SK-N-MC (cell line): Measurements from ENCODE around the gene ZNF835.

Experiments used
- DNase-seq: peaks from one replicate; pipeline ENCODE4 v3.0.0-alpha.2; 2011; ENCODE audit warnings: low read depth, low spot score
- H3K27ac ChIP-seq: fragments of 200-600 bp; sonication (generic); 2 replicates; pipeline ENCODE4 v1.5.1; 2016; ENCODE audit warnings: mixed run types
- H3K36me3 ChIP-seq: fragments of 200-600 bp; sonication (generic); 2 replicates; pipeline ENCODE4 v1.6.1; 2017; ENCODE audit warnings: antibody characterized with exemption, low read length, mixed read lengths; ENCODE audit not compliant: insufficient read depth
- H3K4me3 ChIP-seq: fragments of 200-600 bp; sonication (generic); 2 replicates; pipeline ENCODE4 v1.5.1; 2016
- H3K9ac ChIP-seq: fragments of 200-600 bp; sonication (generic); 2 replicates; pipeline ENCODE4 v1.8.0; 2017; ENCODE audit warnings: mixed run types, mixed read lengths; ENCODE audit not compliant: insufficient read length
- H3K9me3 ChIP-seq: fragments of 200-600 bp; sonication (generic); 2 replicates; pipeline ENCODE4 v1.6.1; 2017; ENCODE audit warnings: low read depth, mild to moderate bottlenecking, antibody characterized with exemption, low read length, moderate library complexity, mixed read lengths
- EZH2 ChIP-seq: fragments of 200-600 bp; sonication (generic); IDR thresholded peaks from one replicate; pipeline ENCODE4 v1.6.1; 2017; ENCODE audit warnings: antibody characterized with exemption
- FOXP2 ChIP-seq: optimal IDR thresholded peaks from 2 replicates; pipeline ENCODE3; 2011; ENCODE audit warnings: mild to moderate bottlenecking, moderate library complexity; ENCODE audit not compliant: insufficient read depth; ENCODE audit errors: extremely low read length, control extremely low read depth
- POLR2AphosphoS5 ChIP-seq: IDR thresholded peaks from 2 replicates; pipeline ENCODE4 v1.6.1; 2012; ENCODE audit warnings: mild to moderate bottlenecking, low read depth, low read length, borderline replicate concordance

ZNF835 gene

DNA sequence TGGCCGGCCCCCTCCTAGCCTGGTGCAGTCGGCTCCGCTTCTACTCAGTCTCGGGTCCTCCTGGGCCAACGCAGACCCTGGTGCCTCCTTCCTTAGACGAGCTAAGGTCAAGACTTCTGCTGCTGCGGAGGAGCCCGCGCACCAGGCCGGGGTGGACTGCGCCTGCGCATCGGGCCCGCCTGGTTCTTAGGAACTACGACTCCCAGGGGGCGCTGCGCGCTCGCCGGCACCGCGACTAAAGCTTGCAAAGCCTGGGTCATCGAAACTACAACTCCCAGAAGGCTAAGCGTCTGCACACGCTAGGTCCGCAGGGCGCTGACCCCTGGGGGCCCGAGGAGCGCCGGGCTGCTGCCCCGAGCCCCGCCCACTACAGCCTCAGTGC, at the start of gene ZNF835:
Gene ZNF835 (minus strand): TSS at position 145 of the 382 bp plus-strand sequence. CDS start 6,559 bp downstream, outside the sequence.
- H3K36me3 ChIP-seq = no peaks in the 10 kb centered on the region
- TF ChIP-seq EZH2 = no peak
- no peak for TF ChIP-seq FOXP2
- no peak for TF ChIP-seq POLR2AphosphoS5
- DNase-seq = no peak
- no peak within 1 kb of the TSS for H3K4me3 ChIP-seq
- H3K27ac ChIP-seq = no peak within 1 kb of the TSS
- no peaks in the 10 kb centered on the region for H3K9me3 ChIP-seq
- H3K9ac ChIP-seq = no peak within 1 kb of the TSS

DNA sequence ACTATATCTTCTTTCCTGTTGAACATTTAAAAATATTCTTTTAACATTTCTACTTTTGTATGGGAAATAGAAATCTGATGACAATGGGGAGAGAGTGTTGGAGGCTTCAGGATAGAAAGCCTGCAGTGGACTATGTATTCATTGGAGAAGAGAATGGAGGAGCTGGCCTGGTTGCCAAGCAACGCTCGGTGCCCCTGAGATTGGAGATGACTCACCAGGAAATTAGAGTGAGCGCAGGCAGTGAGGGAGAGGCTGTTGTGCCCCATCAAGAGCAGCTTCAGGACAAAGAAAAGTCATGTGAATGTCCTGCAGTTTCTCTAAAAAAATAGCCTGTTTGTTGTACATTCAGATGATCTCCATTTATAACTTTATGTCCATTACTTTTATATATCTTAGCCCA, 48.7 kb upstream of the ZNF835 start:
- TF ChIP-seq POLR2AphosphoS5 (no peak), FOXP2 (no peak), EZH2 (no peak)
- H3K9me3 ChIP-seq = no peaks in the 10 kb centered on the region
- DNase-seq = no peak

DNA sequence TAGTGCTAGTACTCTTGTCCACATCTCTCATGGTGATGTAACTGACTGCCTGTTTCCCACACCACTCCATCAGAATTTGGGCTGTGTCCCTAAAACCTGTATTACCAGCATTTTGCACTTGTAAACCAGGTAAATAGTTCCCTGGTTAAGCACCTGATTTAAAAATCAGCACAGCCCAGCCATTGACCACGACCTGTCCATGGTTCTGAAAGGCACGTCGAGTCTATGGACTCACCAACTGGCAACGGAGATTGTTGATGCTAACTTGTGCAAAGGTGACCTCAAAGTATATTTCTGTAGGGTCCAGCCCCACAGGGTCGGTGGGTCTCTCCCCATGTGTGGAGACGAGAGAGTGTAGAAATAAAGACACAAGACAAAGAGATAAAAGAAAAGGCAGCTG, 46.7 kb upstream of the ZNF835 start:
- no peak for DNase-seq
- TF ChIP-seq EZH2 = no peak
- no peak for TF ChIP-seq POLR2AphosphoS5
- TF ChIP-seq FOXP2 = no peak
- Histone ChIP-seq H3K9ac (no peak overlapping the region), H3K36me3 (no peaks in the 10 kb centered on the region), H3K27ac (no peak overlapping the region), H3K9me3 (no peaks in the 10 kb centered on the region), H3K4me3 (no peak overlapping the region)

More for the DNA sequence above, 48.7 kb upstream of the ZNF835 start:
- H3K36me3 ChIP-seq = no peaks in the 10 kb centered on the region
- H3K9ac ChIP-seq = no peak overlapping the region
- H3K27ac ChIP-seq = no peak overlapping the region
- no peak overlapping the region for H3K4me3 ChIP-seq

DNA sequence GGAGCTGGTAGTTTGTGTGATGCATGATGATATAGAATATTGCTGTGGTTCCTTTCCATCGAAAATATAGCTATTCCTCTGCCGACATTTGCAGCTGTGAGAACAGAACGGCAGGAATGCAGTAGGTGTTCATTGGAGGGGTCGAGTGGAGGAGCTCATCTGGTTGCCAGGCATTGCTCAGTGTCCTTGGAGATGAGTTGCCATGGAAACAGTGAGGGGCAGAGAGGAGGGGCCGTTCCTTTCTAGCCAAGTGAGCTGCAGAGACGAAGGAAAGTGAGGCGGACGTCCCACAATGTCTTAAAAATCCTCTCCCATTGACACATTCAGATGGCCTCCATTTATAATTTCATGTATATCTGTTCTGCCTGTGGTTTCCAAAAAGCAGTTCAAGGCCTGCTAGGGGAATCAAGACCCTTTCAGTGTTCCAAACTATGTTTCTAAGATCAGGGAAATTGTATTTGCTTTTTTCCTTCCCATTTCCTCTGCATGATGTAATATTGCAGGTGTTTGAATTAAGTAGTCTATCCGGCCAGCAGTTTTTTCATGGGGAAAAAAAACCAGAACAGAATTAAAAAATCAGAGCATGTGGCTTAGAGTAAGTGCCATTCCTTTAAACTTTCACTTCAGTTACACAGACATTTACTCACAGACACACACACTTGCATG, 41.2 kb upstream of the ZNF835 start:
- H3K9ac ChIP-seq = no peak overlapping the region
- no peak overlapping the region for H3K4me3 ChIP-seq
- H3K36me3 ChIP-seq = no peaks in the 10 kb centered on the region
- DNase-seq = no peak
- TF ChIP-seq EZH2 = no peak
- no peaks in the 10 kb centered on the region for H3K9me3 ChIP-seq
- H3K27ac ChIP-seq = no peak overlapping the region

DNA sequence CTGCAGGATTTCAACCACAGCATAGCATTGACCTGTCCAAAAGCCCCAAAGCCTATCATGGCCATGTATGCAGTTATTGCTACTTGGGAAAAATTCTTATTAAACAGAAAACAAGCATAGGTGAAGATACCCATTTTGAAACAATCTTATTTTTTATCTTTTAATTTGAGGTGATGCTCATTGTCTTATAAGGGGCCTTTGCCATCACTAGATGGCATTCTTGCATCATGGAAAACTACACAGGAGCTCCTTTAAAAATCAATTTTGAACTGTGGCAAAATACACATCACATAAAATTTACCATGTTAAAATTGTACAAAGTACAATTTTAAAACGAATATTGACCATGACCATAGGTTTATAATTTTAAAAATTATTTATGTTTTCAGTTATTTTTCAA, 38.9 kb upstream of the ZNF835 start:
- H3K4me3 ChIP-seq = no peak overlapping the region
- DNase-seq = no peak
- H3K36me3 ChIP-seq = no peaks in the 10 kb centered on the region
- H3K27ac ChIP-seq = no peak overlapping the region
- H3K9ac ChIP-seq = no peak overlapping the region
- TF ChIP-seq POLR2AphosphoS5 = no peak
- TF ChIP-seq FOXP2 = no peak
- no peak for TF ChIP-seq EZH2
- H3K9me3 ChIP-seq = no peaks in the 10 kb centered on the region

DNA sequence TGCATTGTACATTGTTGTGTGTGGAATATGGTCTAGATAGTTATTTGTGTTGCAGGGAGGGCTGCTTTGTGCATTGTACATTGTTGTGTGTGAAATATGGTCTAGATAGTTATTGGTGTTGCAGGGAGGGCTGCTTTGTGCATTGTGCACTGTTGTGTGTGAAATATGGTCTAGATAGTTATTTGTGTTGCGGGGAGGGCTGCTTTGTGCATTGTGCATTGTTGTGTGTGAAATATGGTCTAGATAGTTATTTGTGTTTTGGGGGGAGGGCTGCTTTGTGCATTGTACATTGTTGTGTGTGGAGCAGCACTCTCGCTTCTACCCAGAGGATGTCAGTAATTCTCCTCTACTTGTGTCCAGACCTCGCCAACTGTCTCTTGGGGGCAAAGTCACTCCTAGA, 36.3 kb upstream of the ZNF835 start:
- no peak overlapping the region for H3K4me3 ChIP-seq
- no peaks in the 10 kb centered on the region for H3K36me3 ChIP-seq
- no peak for DNase-seq
- TF ChIP-seq POLR2AphosphoS5 = no peak
- no peak for TF ChIP-seq EZH2
- TF ChIP-seq FOXP2 = no peak
- no peak overlapping the region for H3K27ac ChIP-seq
- no peak overlapping the region for H3K9ac ChIP-seq
- H3K9me3 ChIP-seq = no peaks in the 10 kb centered on the region; the same call in 1 of the 2 replicates

DNA sequence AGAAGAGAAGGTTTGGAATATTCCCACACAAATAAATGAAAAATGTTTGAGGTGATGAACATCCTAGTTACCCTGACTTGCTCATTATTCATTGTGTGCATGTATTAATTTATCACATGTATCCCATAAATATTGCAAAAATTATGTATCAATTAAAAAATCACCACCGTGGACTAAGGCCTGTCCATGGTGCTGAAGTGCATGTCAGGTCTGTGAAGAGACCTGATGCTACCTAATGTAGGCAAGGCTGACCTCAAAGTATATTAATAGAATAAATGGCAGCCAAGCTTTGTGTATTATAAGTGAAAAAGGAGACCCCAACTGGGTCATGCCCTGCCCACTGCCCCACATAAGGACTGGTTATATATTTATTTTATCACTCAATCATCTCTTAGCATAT, 34.4 kb upstream of the ZNF835 start:
- H3K36me3 ChIP-seq = no peaks in the 10 kb centered on the region
- no peak overlapping the region for H3K4me3 ChIP-seq
- no peak overlapping the region for H3K27ac ChIP-seq
- DNase-seq = no peak
- no peak overlapping the region for H3K9ac ChIP-seq
- H3K9me3 ChIP-seq = no peaks in the 10 kb centered on the region; the same call in 1 of the 2 replicates
- TF ChIP-seq FOXP2 (no peak), POLR2AphosphoS5 (no peak)

DNA sequence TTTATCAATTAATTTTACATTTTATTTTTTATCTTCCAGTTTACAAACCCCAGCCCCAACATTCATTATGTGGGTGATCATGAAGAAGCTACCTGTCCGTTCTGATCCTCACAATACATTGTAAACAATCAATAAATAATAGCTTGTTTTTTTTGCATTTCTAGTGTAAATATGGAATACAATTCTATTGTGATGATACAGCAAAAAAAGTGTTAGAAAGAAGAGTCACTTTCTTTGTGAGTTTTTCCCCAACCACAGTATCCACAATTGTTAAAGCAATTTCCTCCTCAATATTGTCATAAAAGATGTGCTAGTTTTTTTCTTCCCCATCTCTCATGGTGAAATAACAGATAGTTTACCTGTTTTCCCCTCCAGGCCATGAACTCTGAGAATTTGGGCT, 30.3 kb upstream of the ZNF835 start:
- Histone ChIP-seq H3K36me3 (no peaks in the 10 kb centered on the region), H3K27ac (no peak overlapping the region), H3K4me3 (no peak overlapping the region), H3K9me3 (no peaks in the 10 kb centered on the region; the same call in 1 of the 2 replicates), H3K9ac (no peak overlapping the region)
- DNase-seq = no peak
- no peak for TF ChIP-seq POLR2AphosphoS5
- no peak for TF ChIP-seq EZH2
- no peak for TF ChIP-seq FOXP2

DNA sequence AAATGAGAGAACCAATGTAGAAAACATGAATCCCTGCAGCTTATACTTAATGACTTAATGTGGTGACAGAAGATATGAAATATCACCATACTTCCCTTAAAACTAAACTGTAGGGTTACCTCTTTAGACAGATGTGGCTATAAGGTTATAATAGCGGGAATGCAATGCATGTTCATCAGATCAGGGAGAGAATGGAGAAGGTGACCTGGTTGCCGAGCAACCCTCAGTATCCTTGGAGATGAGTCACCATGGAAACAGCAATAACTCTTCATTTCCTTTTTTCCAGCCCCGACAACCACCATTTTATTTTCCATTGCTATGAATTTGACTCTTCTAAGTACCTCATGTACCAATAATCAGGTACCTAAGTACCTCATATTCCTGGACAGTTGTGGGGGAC, 28.0 kb upstream of the ZNF835 start:
- no peaks in the 10 kb centered on the region for H3K36me3 ChIP-seq
- no peak for DNase-seq
- no peak overlapping the region for H3K9ac ChIP-seq
- H3K9me3 ChIP-seq = no peaks in the 10 kb centered on the region; the same call in 1 of the 2 replicates
- TF ChIP-seq POLR2AphosphoS5 (no peak), FOXP2 (no peak), EZH2 (no peak)
- no peak overlapping the region for H3K27ac ChIP-seq
- H3K4me3 ChIP-seq = no peak overlapping the region
